Erythroblast (primary cell): Measurements from ENCODE around the gene AASDHPPT.

Source experiments
- GATA1 ChIP-seq: IDR thresholded peaks from 2 replicates; pipeline ENCODE4 v1.6.1; 2011; ENCODE audit warnings: low read depth, mild to moderate bottlenecking, control low read depth, low read length, moderate library complexity
- POLR2A ChIP-seq: IDR thresholded peaks from 2 replicates; pipeline ENCODE4 v1.6.1; 2011; ENCODE audit warnings: mild to moderate bottlenecking, low read length

DNA sequence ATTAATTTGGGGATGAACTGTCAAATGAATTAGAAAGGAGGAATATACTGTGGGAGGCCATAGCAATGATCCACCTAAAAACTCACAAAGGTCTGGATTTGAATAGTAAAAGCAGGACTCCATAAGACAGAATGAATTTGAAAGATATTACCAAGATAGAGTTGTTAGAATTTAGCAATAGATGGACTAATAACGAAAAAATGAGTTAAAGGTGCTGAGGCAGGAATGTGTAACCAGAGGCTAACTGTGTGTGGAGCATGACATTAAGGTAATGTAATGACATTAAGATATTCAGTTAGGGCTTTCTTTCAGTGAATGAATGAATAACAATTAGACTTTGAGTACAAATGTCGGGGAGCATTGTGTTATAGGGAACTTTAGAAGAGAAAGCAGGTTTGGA, 51.3 kb downstream of the AASDHPPT start:
- TF ChIP-seq POLR2A: no peak
- TF ChIP-seq GATA1: no peak
